NCI-H187 treated with DMSO at 0.1 percent for 48 hours (cell line): Measurements from ENCODE around the gene BPNT1.
"Not testable (repeated sequence)": the region's sequence is repeated elsewhere in the genome, so short reads cannot be mapped to it uniquely, and the experiment has no call there.

ENCODE experiments used
- DNase-seq: peaks from one replicate; lab custom pipeline; 2025; lab: John Stamatoyannopoulos, UW

The BPNT1 gene

DNA sequence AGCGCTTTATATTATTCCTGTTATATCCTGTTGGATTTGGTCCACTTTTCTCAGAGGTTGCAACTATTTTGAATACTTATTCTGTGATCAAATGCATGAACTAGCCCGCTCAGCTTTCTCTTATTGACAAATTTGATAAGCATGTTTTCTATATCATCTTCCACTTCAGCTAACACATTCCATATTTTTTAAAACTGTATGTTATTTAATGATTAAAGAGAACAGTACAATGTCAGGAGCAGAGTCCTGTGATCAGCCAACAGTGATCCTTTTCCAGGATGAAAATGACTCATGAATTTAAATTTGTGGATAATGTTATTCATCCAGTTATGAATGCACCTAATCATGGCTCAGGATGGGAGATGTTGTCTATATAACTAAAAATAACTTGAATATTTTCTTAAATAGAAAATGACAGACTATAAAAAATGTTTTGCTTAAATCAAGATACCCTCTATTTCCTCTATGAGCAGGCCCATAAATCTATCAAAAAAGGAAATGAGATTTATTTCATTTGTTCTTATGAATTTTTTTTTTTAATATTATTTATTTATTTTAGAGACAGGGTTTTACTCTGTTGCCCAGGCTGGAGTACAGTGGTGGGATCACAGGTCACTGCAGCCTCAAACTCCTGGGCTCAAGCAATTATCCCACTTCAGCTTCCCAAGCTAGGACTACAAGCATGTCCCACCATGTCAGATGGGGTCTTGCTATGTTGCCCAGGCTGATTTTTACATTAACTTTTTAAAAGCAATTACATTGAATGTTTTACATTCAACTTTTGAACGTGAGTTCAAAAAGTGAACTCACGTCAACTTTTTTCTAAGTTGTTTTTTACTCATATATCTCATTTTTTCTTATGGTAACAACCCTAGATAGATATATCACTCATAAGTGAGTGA lies 12.5 kb downstream of the BPNT1 start:
- no peak for DNase-seq

DNA sequence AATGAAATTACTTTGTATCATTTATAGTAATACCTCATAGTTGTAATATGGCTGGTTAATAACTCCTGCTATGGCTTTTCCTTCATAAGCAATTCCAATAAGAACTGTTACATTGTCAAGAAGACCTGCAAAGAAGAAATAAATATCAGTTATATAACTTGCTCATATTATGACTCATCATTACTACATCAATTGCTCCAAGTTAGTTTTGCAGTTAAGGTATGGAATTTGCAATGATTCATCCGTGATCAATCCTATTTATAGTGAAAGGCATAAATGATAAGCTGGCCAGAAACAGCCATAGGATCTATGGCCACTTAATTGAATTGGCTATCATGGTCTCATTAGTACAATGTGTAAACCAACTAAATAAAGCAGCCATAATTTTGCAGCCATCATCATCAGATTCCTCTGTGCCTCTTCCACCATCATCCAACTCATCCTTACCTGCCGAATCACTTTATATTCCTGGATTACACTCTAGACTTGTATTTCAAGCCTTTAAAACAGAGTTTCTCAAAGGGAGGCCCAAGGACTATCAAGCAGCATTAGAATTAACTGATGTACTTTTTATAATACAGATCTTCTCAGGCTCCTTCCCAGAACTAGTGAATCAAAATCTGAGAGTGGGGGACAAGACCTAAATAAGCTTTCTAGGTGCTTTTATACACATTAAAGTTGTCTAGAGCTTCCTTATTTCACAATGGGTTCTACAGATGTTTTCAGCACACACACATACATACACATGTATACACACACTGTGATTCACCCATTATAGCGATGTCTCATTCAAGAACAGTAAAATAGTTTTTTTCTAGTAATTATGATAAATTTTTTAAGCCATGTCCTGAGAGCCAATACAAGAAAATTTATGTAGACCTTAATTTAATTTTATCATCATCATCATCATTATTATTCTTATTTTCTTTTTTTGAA lies 22.1 kb downstream of the BPNT1 start:
- no peak for DNase-seq

DNA sequence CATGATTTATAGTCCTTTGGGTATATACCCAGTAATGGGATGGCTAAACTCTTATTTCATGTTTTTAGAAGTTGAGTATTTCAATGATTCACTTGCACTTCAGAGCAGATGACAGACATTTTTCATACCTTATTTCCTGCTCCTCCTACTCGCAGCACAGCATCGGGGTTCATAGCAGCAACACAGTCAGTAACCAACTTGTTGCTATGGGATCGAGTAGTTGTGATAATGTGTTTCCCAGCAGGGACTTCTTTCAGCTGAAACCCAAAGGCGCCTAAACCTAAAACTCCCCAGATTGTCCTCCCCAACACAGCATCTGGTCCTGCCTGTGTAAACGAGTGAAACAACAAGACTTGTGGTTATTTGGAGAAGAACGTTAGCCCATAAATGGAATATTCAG lies 27.0 kb downstream of the BPNT1 start:
- no peak for DNase-seq

DNA sequence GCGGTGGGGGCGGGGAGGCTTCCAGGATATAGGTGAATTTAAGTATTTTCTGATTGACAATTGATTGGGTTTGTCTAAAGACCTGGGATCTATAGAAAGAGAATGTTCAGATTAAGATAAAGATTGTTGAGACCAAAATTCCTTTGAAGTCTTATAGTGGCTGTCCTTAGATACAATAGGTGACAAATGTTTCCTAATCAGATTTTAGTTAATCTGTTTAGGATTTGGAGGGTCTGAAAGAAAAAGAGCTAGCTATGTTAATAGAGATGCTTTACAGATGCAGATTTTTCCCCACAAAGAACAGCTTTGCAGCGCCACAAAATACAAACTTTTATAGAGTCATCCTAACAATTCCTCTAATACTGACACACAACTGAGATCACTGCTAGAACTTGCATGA lies 28.7 kb downstream of the BPNT1 start:
- no peak for DNase-seq

DNA sequence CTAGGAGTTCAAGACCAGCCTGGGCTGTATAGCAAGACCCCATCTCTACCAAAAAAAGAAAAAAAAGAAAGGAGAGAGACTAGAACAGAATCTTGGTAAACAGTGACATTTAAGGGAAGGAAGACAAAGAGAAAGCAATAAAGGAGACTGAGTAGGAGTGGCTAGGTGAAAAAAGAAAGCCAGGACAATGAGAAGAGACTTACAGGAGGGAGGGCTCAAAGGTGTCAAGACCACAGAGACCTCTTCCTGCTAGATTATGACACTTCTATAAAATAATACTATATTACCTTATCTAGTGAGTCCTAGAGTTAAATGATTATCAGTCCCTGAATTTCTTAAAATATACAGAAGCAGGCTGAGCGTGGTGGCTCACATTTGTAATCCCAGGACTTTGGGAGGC lies 33.2 kb downstream of the BPNT1 start:
- DNase-seq = no peak

DNA sequence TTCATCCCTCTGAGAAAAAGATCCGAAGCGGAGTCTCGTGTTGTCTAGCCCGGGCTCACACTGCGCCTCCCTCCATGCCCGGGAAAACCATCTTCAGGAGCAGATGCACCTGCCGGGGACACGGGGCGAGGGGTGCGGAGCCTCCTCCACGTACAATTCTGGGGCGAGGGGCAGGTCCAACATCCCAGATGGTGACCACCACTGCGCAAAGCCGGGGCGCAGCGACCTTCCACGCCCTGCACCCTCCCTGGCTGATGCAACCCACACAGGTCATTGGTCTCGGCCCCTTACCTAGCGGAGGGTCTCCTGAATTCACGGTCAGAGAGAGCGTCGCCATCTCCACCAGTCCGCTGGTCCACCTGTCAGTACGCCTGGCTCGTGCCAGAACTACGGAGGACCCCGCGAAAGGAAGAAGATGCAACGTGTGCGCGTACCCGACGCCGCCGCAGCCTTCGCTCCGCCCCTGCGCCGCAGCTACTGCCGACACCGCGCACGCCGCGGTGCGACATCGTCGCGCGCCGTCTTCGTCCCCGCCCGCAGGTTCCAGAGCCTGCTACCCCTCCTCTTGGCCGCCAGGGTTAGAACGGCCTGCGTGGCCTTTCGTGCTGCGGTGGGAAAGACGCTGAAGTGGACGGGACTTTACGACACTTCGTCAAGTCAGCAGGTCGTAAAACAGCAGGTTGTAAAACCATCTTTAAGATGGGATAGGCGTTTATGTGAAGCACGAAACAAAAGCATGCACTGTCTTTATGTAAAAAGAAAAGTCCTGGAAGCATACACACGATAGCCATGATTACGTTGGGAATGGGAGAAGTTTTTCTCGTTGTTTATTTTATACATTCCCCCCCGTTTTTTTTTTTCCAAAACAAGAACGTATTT lies 43.3 kb downstream of the BPNT1 start, which contains the start of gene EPRS1:
TSS of gene EPRS1 (minus strand) at position 454 of the 879 bp plus-strand sequence. CDS start at position 337, 117 bp downstream.
- peak; percentile 70 for DNase-seq

DNA sequence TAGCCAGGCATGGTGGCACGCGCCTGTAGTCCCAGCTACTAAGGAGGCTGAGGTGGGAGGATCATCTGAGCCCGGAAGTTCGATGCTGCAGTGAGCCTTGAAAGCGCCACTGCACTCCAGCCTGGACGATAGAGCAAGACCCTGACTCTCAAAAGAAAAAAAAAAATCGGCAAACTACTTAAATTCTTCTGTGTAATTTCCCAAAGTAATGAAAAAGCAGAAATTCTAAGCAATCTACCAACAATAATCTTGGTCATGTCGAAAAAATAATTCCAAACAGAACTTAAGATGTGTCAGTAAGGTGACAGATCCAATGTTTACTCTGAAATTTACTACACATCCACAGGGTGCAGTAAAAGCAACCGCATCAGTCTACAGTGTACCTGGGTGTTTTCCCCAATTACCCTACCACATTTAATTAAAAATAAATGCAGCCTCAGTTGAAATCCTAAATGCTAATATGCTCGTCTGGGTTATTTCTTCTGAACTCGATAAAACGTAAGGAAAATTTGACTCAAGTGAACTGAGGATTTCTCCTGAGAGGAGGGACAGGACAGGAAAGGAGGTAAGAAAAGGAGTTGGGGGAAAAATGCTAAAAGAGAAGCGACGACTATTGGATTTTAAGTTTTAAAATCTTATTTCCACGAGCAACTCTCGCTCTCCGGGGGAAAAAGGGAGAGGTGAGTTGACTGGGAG lies 44.1 kb downstream of the BPNT1 start:
- no peak for DNase-seq

DNA sequence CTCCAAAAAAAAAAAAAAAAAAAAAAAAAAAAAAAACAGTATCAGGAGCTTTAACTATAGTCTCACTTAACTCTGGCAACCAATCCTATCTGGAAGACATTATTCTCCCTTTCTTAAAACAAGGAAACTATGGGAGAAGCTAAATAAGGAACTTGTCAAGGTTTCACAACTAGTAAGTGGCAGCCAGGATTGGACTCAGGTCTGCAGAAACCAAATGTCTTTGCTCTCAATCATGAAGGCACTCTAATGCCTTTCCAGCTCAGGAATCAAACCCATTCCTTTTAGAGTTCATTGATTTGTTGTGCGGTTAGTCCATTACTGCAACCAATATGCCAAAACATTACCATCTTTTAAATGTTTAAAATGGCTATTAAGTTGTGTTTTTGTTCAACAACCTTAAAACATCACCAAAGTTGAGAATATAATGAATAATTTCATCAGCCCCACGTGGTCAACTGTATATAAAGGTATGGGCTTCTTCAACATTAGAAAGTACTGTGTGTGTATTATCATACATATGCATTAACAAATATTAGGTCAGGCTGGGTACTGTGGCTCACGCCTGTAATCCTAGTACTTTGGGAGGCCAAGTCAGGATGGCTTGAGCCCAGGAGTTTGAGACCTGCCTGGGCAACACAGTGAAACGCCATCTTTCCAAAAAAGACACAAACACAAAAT lies 44.8 kb downstream of the BPNT1 start:
- no peak for DNase-seq

DNA sequence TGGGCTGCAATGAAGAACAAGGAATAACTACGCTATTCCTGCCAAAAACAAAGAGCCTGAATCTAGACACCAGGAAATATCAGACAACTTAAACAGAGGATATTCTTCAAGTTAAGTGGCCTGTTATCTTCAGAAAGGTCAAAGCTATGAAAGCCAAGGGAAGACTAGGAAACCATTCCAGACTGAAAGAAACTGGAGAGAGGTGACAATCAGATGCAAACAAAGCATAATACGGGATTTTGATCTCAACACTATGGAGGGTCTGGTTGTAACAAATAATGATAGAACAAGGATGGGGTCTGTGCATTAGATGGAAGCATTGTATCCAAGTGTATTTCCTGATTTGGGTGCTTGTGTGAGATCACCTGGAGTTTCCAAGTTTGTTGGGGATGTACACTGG lies 45.9 kb downstream of the BPNT1 start:
- no peak for DNase-seq

DNA sequence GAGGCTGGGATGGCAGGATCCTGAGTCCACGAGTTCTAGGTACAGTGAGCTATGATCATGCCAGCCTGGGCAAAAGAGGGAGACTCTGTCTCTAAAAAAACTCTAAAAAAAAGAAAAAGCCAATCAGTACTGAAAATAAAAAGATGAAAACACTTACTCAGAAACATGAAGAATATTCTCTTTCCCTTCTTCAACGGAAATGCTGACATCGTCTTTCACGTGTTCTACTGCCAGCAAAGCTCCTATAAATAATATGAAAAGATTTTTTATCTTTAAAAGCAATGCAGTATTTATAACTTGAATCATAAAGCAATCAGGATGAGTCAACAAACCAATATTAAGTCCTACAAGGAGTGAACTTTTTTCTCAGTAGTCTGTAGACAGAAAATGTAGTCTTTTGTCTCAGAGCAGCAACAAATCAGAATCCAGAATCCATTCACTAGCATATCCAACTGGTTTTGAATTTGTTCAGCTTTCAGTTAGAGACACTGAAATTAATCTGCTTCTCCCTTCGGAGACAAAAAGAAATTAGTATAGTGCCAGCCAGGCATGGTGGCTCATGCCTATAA lies 49.5 kb downstream of the BPNT1 start:
- no peak for DNase-seq

DNA sequence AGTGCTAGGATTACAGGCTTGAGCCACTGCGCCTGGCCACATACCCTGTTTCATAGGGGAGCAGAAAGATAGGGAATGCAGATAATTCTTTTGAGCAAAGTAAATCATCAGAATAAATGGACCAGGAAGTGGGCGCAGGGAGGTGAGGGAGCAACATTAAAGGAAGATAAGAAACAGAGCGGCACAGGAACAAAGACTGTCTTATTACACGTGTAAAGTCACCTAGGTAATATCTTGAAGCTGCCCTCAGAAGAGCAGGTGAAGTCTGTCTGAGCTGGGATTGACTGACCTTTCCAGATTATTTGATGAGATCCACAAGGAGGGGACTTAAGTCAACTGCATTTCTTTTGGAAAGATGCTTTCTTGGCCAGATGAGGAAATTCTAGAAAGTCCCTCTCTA lies 50.9 kb downstream of the BPNT1 start:
- DNase-seq = no peak

DNA sequence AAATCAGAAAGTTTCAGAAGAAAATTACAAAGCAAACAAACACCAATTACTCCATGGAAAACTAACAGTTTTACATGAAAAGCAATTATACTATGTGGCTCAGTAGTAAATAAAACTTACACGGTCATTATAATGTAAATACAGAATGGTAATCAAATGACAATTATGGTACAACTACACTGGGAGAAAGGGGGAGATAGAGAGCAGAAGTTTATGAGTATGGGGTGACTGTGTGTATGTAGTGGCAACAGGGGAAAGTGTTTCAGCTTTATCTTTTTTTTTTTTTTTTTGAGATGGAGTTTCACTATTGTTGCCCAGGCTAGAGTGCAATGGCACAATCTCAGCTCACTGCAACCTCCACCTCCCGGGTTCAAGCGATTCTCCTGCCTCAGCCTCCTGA lies 51.8 kb downstream of the BPNT1 start:
- DNase-seq = not testable (repeated sequence)

DNA sequence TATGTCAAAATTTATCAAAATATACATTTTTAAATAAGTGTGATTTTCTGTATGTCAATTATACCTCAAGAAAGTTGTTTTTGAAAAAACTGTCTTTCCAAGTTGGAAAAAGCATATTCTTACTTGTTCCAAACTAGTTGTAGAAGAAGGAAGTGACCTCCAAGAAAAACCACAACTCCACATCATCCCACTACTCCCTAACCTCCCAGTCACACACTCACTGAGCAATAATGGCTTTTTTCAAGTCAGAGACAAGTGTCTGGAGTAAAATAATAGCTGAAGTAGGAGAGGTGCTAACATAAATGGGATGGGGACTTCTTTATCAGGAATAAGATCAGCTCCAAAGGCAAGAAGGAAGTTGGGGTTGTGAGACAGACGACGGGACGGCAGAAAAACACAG lies 56.7 kb downstream of the BPNT1 start:
- no peak for DNase-seq

DNA sequence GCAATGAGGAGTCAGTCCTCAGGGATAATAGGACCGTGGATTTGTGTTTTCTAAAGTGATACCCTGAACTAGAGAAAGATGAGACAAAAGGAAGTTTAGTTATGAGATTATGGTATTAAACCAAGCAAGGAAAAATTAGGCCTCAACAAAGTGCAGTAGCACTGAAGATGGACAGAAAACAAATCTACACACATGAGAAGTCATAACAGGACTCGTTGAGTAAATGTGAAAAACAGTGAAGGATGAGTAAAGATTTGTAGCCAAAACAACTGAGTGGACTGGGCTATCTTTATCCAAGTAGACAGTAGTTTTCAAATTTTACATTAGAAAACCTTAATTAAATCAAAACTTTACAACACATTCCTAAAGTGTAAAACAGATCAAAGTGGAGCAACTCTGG lies 58.3 kb downstream of the BPNT1 start:
- no peak for DNase-seq

DNA sequence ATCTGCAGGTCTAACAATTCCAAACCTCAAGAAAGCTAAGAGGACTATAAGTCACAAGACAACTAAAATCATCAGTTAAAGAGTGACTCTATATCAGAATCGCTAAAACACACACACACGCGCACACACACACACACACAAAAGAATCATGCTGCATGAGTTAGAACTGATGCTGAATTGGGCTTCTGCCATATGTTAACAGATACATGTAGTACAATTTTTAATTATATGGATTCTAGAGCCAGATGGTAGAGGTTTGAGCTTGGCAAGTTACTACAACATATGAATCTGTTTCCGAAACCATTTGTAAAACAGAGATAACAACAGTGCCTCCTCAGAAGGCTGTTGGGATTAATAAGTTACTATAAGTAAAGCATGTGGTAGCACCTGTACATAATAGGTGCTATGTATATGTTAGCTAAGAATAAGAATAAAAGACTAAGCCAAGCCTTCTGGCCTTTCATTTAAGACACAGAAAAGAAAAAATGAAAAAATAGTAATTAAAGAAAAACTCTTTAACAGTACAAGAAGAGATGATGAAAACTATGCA lies 61.2 kb downstream of the BPNT1 start:
- no peak for DNase-seq

DNA sequence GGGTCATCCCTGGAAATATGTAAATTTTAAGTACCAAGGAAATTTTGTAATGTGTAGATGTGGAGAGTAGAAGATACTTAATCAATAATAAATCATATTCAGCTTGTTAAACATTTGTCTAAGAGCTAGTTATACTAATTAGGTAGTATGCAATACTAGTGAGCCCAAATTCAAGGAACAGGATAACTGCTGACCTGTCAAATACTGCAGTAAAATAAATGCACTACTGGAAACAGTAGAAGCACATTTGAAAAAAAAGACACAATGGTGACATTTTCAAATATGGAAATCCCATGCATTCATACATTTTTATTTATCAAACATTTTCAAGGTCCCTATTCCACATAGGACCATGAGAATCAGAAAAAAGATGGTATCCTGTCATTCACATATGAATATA lies 70.5 kb downstream of the BPNT1 start:
- no peak for DNase-seq

DNA sequence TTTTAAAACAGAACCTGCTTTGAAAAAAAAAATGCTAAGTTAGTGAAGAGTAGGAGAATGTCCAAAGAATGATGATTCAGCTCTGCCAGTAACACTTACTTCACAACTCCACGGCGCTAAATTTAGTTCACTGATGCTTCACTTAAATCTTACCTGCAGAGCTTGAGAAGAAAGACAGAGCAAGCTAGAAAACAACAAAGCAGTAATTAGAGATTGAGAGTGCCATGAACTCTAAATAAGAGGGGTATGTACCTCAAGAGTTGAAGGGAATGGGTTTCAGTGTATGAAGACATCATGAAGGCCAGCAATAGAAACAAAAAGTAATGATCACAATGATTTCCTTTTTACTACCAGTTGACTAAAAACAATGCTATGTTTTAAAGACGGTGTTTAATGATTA lies 76.1 kb downstream of the BPNT1 start:
- DNase-seq = no peak

DNA sequence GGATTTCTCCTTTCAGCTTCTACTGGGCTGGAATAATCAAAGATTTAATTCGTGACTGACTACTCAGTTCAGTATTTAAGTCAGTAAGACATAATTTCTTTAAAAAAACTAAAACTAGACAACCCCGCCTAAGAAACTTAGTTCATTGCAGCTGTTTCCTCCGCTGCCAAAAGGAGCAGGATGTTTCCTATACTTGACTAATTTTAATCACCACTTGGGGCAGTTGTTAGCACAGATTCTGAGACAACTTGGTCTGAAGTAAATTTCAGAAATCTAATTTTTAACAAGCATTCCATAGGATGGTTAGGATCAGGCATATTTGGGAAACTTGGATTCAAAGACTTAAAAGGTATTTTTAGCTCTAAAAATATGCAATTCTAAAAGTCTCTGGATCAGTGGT lies 77.3 kb downstream of the BPNT1 start:
- no peak for DNase-seq

DNA sequence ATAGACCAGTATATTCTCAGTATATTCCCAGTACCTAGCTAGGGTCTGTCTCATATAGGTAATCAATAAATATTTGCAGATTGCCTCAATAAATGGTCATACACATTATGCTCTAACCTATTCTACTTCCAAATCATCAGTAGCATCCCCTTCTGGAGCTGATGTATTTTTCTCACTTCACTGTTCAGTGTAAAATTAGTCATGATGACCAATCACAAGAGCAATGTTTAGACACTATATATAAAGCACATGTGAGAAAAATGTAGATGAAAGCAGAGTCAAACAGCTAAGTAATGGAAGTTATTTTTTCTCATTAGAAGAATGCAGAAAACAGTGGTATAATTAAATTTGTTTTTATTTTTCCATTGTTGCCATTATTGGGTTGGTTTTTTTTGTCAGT lies 78.0 kb downstream of the BPNT1 start:
- no peak for DNase-seq
